ENCODE data around the gene NFATC4.
"Not testable (repeated sequence)": the region's sequence is repeated elsewhere in the genome, so short reads cannot be mapped to it uniquely, and the experiment has no call there.

Gene NFATC4

DNA sequence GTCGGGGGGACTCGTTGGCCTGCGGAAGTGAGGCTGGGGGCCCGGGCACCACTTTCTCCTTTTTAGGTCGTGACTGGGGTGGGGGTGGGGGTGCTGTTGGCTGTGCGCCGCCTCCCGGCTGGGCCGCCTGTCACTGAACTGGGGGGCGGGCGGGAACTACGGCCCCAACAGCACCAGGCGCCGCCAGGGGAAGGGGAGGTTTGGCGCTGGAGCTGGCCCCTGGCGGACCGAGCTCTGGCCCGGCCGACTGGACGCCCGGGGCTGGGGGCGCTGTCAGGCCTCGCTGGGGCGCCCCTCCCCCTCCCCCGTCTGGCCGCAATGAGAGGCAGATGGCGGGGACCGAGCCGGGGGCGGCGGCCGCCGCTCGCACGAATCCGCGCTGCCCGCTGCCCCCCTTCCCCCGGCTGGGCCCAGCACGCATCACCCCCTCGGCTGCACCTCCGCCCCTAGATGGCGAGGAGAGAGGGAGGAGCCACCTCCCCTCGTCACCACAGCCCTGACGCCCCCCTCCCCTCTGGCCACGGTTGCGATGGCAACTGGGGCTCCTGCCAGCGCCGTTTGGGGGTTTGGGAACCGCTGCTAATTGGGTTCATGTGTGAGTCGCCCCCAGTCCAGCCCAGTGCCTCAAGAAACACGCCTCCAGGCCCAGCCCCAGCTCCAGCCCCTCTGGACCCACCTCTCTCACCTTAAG, 723 bp downstream of the NFATC4 start:
- no peak for DNase-seq

DNA sequence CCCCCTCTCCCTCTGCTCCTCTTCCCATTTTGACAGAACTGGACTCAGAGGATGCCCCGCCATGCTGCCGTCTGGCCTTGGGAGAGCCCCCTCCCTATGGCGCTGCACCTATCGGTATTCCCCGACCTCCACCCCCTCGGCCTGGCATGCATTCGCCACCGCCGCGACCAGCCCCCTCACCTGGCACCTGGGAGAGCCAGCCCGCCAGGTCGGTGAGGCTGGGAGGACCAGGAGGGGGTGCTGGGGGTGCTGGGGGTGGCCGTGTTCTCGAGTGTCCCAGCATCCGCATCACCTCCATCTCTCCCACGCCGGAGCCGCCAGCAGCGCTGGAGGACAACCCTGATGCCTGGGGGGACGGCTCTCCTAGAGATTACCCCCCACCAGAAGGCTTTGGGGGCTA, 1.5 kb downstream of the NFATC4 start:
- DNase-seq: no peak

GRCh38 chr14:24369907-24370687, 2.1 kb downstream of the NFATC4 start:
- DNase-seq: no peak

- DNase-seq: no peak
These were observed 2.8 kb downstream of the NFATC4 start for GRCh38 chr14:24370748-24371147.

DNA sequence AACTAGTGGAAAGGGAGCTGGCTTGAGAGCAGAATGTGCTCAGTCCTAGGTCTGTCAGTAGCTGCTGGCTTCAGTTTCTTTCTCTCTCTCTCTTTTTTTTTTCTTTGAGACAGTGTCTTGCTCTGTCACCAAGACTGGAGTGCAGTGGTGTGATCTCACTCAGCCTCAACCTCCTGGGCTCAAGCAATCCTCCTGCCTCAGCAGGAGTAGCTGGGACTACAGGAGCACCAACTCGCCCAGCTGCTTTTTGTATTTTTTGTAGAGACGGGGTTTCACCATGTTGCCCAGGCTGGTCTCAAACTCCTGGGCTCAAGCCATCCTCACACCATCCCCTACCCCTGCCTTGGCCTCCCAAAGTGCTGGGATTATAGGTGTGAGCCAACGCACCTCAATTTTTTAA, 3.6 kb downstream of the NFATC4 start:
- not testable (repeated sequence) for DNase-seq

DNA sequence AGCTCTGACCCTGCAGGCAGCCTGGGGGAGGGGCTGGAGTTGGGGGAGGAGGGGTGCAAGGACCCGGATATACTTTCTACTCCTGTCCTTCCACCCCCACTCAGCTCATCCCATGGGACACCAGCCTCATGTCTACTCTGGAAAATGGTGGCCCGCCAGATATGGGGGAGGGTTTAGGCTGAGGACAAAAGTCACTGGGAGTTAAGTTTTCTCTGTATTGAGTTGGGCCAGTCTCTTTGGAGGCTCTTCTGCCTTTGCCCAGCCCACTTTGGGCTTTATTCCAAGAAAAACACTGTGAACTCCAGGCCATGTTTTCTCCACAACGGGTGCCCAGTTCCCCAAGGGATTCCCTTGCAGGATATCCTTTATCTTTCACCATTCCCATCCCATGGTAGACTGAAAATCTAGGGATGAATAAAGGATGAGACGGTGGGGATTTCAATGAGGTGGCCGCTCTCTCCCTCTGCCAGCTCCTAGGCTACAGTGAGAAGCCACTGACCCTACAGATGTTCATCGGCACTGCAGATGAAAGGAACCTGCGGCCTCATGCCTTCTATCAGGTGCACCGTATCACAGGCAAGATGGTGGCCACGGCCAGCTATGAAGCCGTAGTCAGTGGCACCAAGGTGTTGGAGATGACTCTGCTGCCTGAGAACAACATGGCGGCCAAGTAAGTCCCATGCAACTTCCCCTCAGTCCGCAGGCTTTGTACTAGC, 4.9 kb downstream of the NFATC4 start:
- no peak for DNase-seq

- no peak for DNase-seq
These were observed 8.6 kb downstream of the NFATC4 start for GRCh38 chr14:24376448-24377070.

DNA sequence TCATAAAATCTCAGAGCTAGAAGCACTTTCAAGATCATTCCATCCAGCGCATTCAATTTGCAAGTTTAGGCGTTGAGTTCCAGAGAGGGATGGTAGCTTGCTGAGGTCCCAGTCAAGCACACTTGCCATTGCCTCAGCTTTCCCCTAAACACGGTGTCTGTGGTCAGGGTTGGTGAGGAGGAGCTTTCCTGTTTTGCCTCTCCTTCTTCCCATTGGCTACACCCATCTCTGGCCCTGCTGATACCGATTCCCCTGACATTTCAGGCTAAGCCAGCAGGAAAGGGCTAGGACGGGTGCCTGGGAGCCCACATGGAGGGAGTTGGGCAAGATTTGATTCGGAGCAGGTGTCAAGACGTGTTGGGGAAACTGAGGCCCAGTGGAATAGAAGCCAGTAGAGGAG, 9.1 kb downstream of the NFATC4 start:
- no peak for DNase-seq

GRCh38 chr14:24377657-24378056, 9.7 kb downstream of the NFATC4 start:
- no peak for DNase-seq

GRCh38 chr14:24378327-24378726, 10.3 kb downstream of the NFATC4 start:
- DNase-seq: no peak

GRCh38 chr14:24378981-24379906, 11.3 kb downstream of the NFATC4 start:
- DNase-seq: no peak

DNA sequence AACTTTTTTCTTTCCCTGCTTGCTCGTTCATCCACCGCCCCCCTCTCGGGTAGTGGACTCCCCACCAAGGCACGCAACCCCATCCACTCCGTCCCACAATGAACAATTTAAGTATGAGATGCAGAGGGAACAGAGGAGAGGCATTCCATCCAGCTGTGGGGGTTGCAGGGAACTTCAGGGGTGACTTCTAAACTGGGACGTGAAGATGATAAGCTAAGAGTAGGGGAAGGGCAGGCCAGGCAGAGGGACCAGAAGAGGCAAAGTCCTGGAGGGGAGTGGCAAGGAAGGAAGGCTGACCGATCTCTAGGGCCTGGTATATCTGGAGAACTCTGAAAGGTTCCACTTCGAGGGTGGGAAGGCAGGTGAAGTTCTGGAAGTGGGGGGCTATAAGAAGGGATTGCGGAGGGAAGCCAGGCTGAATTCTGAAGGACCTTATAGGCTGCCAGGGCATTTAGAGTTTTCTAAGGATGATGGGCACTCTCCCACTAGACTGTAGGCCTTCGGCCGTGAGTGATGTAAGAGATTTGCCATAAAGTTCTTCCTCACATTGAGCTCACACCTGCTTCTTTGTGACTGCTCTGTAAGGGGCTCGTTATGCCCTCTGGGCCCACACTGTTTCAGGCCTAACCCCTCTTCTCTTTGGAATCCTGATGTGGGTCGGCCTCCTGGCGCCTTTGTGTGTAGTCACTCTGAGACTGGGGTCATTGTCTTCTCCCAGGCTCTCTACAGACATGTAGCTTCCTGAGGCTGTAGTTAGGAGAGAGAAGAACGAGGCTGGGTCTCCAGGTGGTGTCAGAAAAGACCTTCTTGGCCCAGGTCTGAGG, 12.1 kb downstream of the NFATC4 start:
- no peak for DNase-seq

GRCh38 chr14:24381363-24382063, 13.5 kb downstream of the NFATC4 start:
- no peak for DNase-seq

DNA sequence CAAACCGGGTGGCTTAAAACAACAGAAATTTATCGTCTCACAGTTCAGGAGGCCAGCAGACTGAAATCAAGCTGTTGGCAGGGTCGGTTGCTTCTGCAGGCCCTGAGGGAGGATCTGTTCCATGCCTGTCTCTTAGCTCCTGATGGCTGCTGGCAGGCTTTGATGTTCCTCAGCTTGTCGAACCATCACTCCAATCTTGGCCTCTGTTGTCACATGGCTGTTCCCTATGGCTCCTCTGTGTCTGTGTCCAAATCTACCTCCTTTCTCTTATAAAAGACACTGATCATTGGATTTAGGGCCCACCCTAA, 14.0 kb downstream of the NFATC4 start:
- DNase-seq: no peak

DNA sequence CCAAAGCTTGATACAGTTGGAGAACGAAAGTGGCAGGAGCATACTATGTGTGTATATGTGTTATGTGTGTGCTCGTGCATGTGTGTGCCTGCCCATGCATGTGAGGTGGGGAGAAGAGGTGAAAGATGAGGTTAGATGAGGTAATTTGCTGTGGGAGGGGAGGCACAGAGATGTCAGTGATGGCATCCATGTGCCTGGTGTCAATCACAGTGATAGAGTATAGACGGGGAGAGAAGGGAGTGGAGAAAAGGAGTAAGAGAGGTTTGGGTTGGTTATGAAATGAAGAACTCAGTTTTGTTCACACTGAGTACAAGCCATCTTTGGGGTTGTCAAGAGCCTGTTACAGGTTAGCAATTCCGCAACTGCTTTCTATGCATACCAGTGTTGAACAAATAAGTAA, 16.2 kb downstream of the NFATC4 start:
- no peak for DNase-seq

- no peak for DNase-seq
These were observed 17.5 kb downstream of the NFATC4 start for GRCh38 chr14:24385524-24385923.

DNA sequence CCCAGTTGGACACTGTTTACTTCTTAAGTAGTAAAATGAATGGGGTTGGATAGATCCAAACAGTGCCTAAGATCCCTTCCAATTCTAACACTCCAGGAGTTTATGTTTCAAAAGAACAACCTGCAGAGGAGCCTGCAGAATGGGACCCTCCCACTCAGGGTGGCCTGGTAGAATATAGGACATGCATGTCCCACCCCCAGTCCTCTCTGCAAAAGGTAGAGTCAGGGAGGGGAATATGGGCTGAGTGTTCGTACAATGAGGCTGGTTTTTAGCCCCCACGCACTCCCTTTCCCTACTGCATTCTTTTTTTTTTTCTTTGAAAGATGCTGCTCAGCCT, 19.0 kb downstream of the NFATC4 start:
- DNase-seq: no peak

DNA sequence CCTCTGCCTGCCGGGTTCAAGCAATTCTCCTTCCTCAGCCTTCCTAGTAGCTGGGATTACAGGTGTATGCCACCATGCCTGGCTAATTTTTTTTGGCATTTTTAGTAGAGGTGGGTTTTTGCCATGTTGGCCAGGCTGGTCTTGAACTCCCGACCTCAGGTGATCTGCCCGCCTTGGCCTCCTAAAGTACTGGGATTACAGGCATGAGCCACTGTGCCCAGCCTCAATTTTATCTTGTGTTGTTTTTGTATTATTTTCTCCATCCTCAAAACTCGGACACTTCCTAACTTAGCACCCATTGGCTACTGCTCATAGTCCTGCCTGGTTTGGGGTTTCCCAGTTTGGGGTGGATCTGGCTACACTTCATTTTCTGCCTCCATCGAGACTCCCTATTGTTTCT, 19.6 kb downstream of the NFATC4 start:
- DNase-seq: not testable (repeated sequence)

DNA sequence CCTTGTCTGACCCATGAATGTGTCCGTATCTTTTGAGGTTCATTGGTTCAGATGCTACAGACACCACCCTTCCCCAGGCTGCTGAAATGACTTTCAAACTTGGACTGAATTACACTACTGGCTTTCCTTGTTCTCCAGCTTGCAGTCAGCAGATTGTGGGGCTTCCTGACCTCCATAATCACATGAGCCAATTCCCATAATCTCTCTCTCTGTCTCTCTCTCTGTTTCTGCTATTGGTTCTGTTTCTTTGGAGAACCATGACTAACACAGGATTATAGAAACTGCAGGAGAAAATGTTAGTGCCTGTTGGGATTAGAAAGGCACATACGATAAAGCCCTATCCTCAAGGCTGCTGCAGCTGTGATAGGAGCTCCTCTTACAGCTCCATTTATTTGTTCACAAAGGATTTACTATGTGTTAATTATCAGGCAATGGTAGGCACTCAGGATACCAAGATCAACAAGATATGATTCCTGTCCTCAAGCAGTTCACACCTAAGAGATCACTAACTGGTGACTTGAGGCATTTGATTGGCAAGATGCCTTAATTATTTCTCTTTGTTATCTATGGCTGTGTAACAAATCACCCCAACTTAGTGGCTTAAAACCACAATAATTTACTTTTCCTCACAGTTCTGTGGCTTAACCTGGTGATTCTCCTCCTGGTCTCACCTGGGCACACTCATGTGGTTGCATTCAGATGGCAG, 20.6 kb downstream of the NFATC4 start:
- DNase-seq: no peak

DNA sequence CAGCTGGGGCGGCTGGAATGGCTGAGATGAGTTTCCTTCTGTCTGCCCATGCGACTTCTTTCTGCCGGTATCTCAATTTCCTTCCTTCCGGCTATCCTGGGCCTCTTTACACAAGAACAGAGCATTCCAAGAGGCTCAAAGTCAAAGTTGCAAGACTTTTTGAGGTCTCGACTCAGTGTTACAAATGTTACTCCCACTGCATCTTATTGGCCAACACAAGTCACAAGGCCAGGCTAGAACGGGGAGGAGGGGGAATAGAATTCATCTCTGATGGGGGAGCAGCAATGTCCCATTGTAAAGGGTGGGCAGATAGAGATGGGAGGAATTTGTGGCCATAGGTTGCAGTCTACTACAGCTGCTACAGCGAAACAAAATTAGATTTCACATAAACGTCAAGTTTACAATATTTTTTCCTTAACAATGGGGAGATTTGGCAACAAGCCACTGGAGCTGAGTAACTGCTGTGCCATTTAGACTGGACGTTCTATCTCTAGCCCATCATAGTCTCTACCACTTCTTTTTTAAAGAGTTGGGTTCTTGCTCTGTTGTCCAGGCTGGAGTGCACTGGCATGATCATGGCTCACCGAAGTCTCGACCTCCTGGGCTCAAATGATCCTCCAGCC, 21.4 kb downstream of the NFATC4 start:
- DNase-seq: no peak

Measured in stimulated activated CD4-positive, alpha-beta T cell treated with anti-CD3 and anti-CD28 coated beads, Interleukin-12 subunit alpha, Interleukin-12 subunit beta, amount 100 ng/mL, for 4 hours (primary cell).